HepG2 (cell line): ENCODE measurements around the gene BBLN. TPM values are rescaled to one million over a fixed set of nuclear protein-coding genes. Genes with fewer than 3 reads are reported as not detected.

Experiments used
- ATF7 ChIP-seq, 2 experiments: fragments of 450-650 bp in 1 of 2; sonication (generic) in 1 of 2; formaldehyde crosslinking in 1 of 2; IDR thresholded peaks; 2 replicates each; pipeline versions ENCODE4 v1.4.0 to v1.6.1; 2016 to 2020; ENCODE audit warnings: antibody characterized with exemption in 1 of 2, mild to moderate bottlenecking in 1 of 2, missing genetic modification reagents in 1 of 2
- ETV6 ChIP-seq: sonication (generic); formaldehyde crosslinking; conservative IDR thresholded peaks from 2 replicates; pipeline ENCODE4 v1.4.0; 2020; ENCODE audit warnings: missing genetic modification reagents
- GPN1 ChIP-seq: sonication (generic); formaldehyde crosslinking; IDR thresholded peaks from 2 replicates; pipeline ENCODE4 v1.5.1; 2020; ENCODE audit warnings: missing genetic modification reagents, borderline replicate concordance
- IRF2 ChIP-seq: IDR thresholded peaks from 2 replicates; pipeline ENCODE4 v1.6.1; 2018; ENCODE audit warnings: missing genetic modification reagents, missing compliant biosample characterization
- PRMT3 ChIP-seq: sonication (generic); formaldehyde crosslinking; IDR thresholded peaks from 2 replicates; pipeline ENCODE4 v1.8.1; 2022; ENCODE audit warnings: low read depth, mild to moderate bottlenecking, moderate library complexity, missing genetic modification reagents, borderline replicate concordance
- SOX13 ChIP-seq, 3 experiments: fragments of 450-650 bp in 1 of 3; sonication (generic) in 1 of 3; formaldehyde crosslinking in 1 of 3; IDR thresholded peaks in 2 of 3; conservative IDR thresholded peaks in 1 of 3; 2 replicates each; pipeline versions ENCODE4 v1.5.0 to v1.6.1; 2016 to 2020; ENCODE audit warnings: antibody characterized with exemption in 1 of 3, mild to moderate bottlenecking in 1 of 3, missing compliant biosample characterization in 1 of 3, missing genetic modification reagents in 1 of 3, moderate library complexity in 1 of 3
- SOX6 ChIP-seq, 2 experiments: fragments of 450-650 bp in 1 of 2; sonication (generic) in 1 of 2; formaldehyde crosslinking in 1 of 2; IDR thresholded peaks; 2 replicates each; pipeline versions ENCODE4 v1.4.0 to v1.6.1; 2017 to 2020; ENCODE audit warnings: antibody characterized with exemption in 1 of 2, mild to moderate bottlenecking in 1 of 2, missing genetic modification reagents in 1 of 2
- SP1 ChIP-seq, 2 experiments: fragments of 450-650 bp in 1 of 2; sonication (generic) in 1 of 2; formaldehyde crosslinking in 1 of 2; IDR thresholded peaks; 2 replicates each; pipeline versions ENCODE4 v1.4.0 to v1.6.1; 2016 to 2020; ENCODE audit warnings: missing genetic modification reagents in 1 of 2
- STAT6 ChIP-seq: sonication (generic); formaldehyde crosslinking; IDR thresholded peaks from 2 replicates; pipeline ENCODE4 v1.4.0; 2020; ENCODE audit warnings: missing genetic modification reagents, mild to moderate bottlenecking, borderline replicate concordance
- TFAP4 ChIP-seq: sonication (generic); IDR thresholded peaks from 2 replicates; pipeline ENCODE4 v1.6.1; 2016; ENCODE audit warnings: low read depth, borderline replicate concordance
- TIGD3 ChIP-seq: sonication (generic); formaldehyde crosslinking; IDR thresholded peaks from 2 replicates; pipeline ENCODE4 v1.5.1; 2020; ENCODE audit warnings: mild to moderate bottlenecking, missing genetic modification reagents, borderline replicate concordance
- ZNF34 ChIP-seq: sonication (generic); formaldehyde crosslinking; IDR thresholded peaks from 2 replicates; pipeline ENCODE4 v1.4.0; 2020; ENCODE audit warnings: mild to moderate bottlenecking, missing genetic modification reagents, borderline replicate concordance
- ZNF674 ChIP-seq: sonication (generic); formaldehyde crosslinking; IDR thresholded peaks from 2 replicates; pipeline ENCODE4 v1.5.0; 2020; ENCODE audit warnings: low read depth, mild to moderate bottlenecking, missing genetic modification reagents
- ZNF772 ChIP-seq: sonication (generic); formaldehyde crosslinking; IDR thresholded peaks from 2 replicates; pipeline ENCODE4 v1.5.0; 2020; ENCODE audit warnings: mild to moderate bottlenecking, missing genetic modification reagents
- ZSCAN30 ChIP-seq: sonication (generic); formaldehyde crosslinking; IDR thresholded peaks from 2 replicates; pipeline ENCODE4 v1.5.0; 2020; ENCODE audit warnings: mild to moderate bottlenecking, missing genetic modification reagents
- polyA plus RNA-seq, 8 experiments: library from polyadenylated mRNA; depleted of rRNA in 3 of 8; stranded (reverse) in 7 of 8; unstranded in 1 of 8; fragments of >200 nt; fragmentation: Illumina TruSeq in 4 of 8; extraction: Trizol in 4 of 8; gene quantifications; 2 replicates each; pipeline versions ENCODE4 v1.2.1 to v1.2.3, GENCODE V29; 2011 to 2016; ENCODE audit warnings: low read depth in 4 of 8, missing spikeins in 1 of 8, mixed read lengths in 1 of 8; ENCODE audit not compliant: insufficient read depth in 1 of 8
- total RNA-seq, 5 experiments: library from RNA; depleted of rRNA; stranded (reverse); fragments of >200 nt; fragmentation: Illumina TruSeq; extraction: Trizol; gene quantifications; 2 replicates each; pipeline ENCODE4 v1.2.3, GENCODE V29; 2016; ENCODE audit warnings: low read depth in 1 of 5
- TF ChIP-seq, protein P1 (sequence below): IDR thresholded peaks from 2 replicates; pipeline ENCODE4 v1.6.1; 2012; ENCODE audit warnings: low read length, improper control_type of control experiment
- TF ChIP-seq, protein P2 (sequence below): sonication (generic); formaldehyde crosslinking; IDR thresholded peaks from 2 replicates; pipeline ENCODE4 v1.5.1; 2020; ENCODE audit warnings: missing genetic modification reagents, mild to moderate bottlenecking, borderline replicate concordance

Gene BBLN
- total and polyA plus RNA-seq, 2 of the 13 experiments (the other 11 are each of a cell fraction or from before 2014, with no cell fraction given) = 27.6 to 33.1 TPM

GRCh38 chr9:128143525-128144238, 16.4 kb upstream of the BBLN start (continued):
- no peak for TF ChIP-seq STAT6 (CRISPR knock-in tag)
- TF ChIP-seq, protein P1, sequence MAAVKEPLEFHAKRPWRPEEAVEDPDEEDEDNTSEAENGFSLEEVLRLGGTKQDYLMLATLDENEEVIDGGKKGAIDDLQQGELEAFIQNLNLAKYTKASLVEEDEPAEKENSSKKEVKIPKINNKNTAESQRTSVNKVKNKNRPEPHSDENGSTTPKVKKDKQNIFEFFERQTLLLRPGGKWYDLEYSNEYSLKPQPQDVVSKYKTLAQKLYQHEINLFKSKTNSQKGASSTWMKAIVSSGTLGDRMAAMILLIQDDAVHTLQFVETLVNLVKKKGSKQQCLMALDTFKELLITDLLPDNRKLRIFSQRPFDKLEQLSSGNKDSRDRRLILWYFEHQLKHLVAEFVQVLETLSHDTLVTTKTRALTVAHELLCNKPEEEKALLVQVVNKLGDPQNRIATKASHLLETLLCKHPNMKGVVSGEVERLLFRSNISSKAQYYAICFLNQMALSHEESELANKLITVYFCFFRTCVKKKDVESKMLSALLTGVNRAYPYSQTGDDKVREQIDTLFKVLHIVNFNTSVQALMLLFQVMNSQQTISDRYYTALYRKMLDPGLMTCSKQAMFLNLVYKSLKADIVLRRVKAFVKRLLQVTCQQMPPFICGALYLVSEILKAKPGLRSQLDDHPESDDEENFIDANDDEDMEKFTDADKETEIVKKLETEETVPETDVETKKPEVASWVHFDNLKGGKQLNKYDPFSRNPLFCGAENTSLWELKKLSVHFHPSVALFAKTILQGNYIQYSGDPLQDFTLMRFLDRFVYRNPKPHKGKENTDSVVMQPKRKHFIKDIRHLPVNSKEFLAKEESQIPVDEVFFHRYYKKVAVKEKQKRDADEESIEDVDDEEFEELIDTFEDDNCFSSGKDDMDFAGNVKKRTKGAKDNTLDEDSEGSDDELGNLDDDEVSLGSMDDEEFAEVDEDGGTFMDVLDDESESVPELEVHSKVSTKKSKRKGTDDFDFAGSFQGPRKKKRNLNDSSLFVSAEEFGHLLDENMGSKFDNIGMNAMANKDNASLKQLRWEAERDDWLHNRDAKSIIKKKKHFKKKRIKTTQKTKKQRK = no peak
- no peak for TF ChIP-seq ZNF772 (CRISPR knock-in tag)
- no peak for TF ChIP-seq IRF2 (CRISPR knock-in tag)
- no peak for TF ChIP-seq ZNF34
- no peak for TF ChIP-seq ATF7 (IDR thresholded peaks at IDR 0.05)
- no peak for TF ChIP-seq ATF7 (CRISPR knock-in tag; IDR thresholded peaks at IDR 0.05)
- no peak for TF ChIP-seq TIGD3 (CRISPR knock-in tag)
- no peak for TF ChIP-seq GPN1
- TF ChIP-seq TFAP4 = no peak
- no peak for TF ChIP-seq SOX13 (IDR thresholded peaks at IDR 0.05)
- no peak for TF ChIP-seq SOX13 (CRISPR knock-in tag; conservative IDR thresholded peaks at IDR 0.05 in 1 of 2, IDR thresholded peaks at IDR 0.05 in 1 of 2)
- TF ChIP-seq PRMT3 (CRISPR knock-in tag) = no peak
- TF ChIP-seq, protein P2, sequence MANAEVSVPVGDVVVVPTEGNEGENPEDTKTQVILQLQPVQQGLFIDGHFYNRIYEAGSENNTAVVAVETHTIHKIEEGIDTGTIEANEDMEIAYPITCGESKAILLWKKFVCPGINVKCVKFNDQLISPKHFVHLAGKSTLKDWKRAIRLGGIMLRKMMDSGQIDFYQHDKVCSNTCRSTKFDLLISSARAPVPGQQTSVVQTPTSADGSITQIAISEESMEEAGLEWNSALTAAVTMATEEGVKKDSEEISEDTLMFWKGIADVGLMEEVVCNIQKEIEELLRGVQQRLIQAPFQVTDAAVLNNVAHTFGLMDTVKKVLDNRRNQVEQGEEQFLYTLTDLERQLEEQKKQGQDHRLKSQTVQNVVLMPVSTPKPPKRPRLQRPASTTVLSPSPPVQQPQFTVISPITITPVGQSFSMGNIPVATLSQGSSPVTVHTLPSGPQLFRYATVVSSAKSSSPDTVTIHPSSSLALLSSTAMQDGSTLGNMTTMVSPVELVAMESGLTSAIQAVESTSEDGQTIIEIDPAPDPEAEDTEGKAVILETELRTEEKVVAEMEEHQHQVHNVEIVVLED (CRISPR knock-in tag) = no peak
- no peak for TF ChIP-seq SOX6 (IDR thresholded peaks at IDR 0.05)
- TF ChIP-seq SOX6 (CRISPR knock-in tag; IDR thresholded peaks at IDR 0.05) = 0 out of 2 replicates have a peak, but pooled peaks have one; percentile 10
- no peak for TF ChIP-seq SP1 (IDR thresholded peaks at IDR 0.05)
- TF ChIP-seq SP1 (CRISPR knock-in tag; IDR thresholded peaks at IDR 0.05) = no peak
- no peak for TF ChIP-seq ZNF674
- TF ChIP-seq ETV6 (CRISPR knock-in tag) = no peak
- TF ChIP-seq ZSCAN30 (CRISPR knock-in tag) = no peak
